A549 (cell line): ENCODE data around the gene DIP2C. TPM values are rescaled to one million over a fixed set of nuclear protein-coding genes. Genes with fewer than 3 reads are reported as not detected.
"Not testable (repeated sequence)": the region's sequence is repeated elsewhere in the genome, so short reads cannot be mapped to it uniquely, and the experiment has no call there.

Experiments used
- ATAC-seq, 2 experiments: fragments of 200-7000 bp in 1 of 2; fragments of >200 bp in 1 of 2; cut with Nextera tagmentation in 1 of 2; cut with Tn5 transposase in 1 of 2; 3 replicates each; pipeline versions ENCODE4 v1.8.0 to v1.9.1; 2018 to 2020; ENCODE audit warnings: mild to moderate bottlenecking in 1 of 2, moderate library complexity in 1 of 2
- CTCF ChIA-PET: fragments of 300-600 bp; sonication (Branson Sonifier 250); formaldehyde crosslinking; extraction: SDS; loops from one replicate; lab custom pipeline; 2021; ENCODE audit warnings: antibody characterized with exemption, inconsistent platforms; lab: Yijun Ruan, JAX
- POLR2A ChIA-PET: fragments of 350-600 bp; formaldehyde crosslinking; extraction: SDS; loops from one replicate; lab custom pipeline; 2021; ENCODE audit warnings: antibody characterized with exemption, inconsistent platforms; lab: Yijun Ruan, JAX
- DNase-seq, 2 experiments: peaks; one replicate each; pipeline versions ENCODE4 v3.0.0 to v3.0.0-alpha.2; 2011 to 2016; ENCODE audit warnings: low read depth in 1 of 2, low spot score in 1 of 2
- FAIRE-seq: peaks from 2 replicates; lab custom pipeline; 2011; peaks lifted over from hg19 to GRCh38; lab: Jason Lieb, UNC
- H3K27ac ChIP-seq, 2 experiments: fragments of >200 bp; sonication (Bioruptor Twin); formaldehyde crosslinking; 3 replicates each; pipeline ENCODE4 v1.5.1; 2016 to 2017
- H3K4me1 ChIP-seq: fragments of >200 bp; sonication (Bioruptor Twin); formaldehyde crosslinking; 3 replicates; pipeline ENCODE4 v1.6.1; 2016
- H3K4me2 ChIP-seq: fragments of >200 bp; sonication (Bioruptor Twin); formaldehyde crosslinking; 3 replicates; pipeline ENCODE4 v1.6.1; 2016
- H3K4me3 ChIP-seq: fragments of >200 bp; sonication (Bioruptor Twin); formaldehyde crosslinking; 3 replicates; pipeline ENCODE4 v1.5.1; 2016
- H3K9me3 ChIP-seq: fragments of >200 bp; sonication (Bioruptor Twin); formaldehyde crosslinking; 3 replicates; pipeline ENCODE4 v1.6.1; 2016
- CBX2 ChIP-seq: fragments of 200-600 bp; sonication (generic); IDR thresholded peaks from 2 replicates; pipeline ENCODE4 v1.6.1; 2016; ENCODE audit warnings: low read depth, mild to moderate bottlenecking, borderline replicate concordance
- CBX8 ChIP-seq: fragments of 200-600 bp; sonication (generic); IDR thresholded peaks from 2 replicates; pipeline ENCODE4 v1.6.1; 2016
- CHD4 ChIP-seq: fragments of 200-600 bp; sonication (generic); IDR thresholded peaks from 2 replicates; pipeline ENCODE4 v1.6.1; 2016; ENCODE audit warnings: antibody characterized with exemption, mild to moderate bottlenecking, borderline replicate concordance
- EHF ChIP-seq: fragments of 250-450 bp; sonication (Bioruptor Pico); IDR thresholded peaks from 2 replicates; pipeline ENCODE4 v1.5.0; 2020; ENCODE audit warnings: mild to moderate bottlenecking
- ESRRA ChIP-seq: fragments of 150-350 bp; IDR thresholded peaks from 2 replicates; pipeline ENCODE4 v1.6.1; 2014; ENCODE audit warnings: mild to moderate bottlenecking, low read length, borderline replicate concordance
- HOXB13 ChIP-seq: fragments of 250-450 bp; sonication (Bioruptor Pico); IDR thresholded peaks from 2 replicates; pipeline ENCODE4 v1.5.0; 2020; ENCODE audit warnings: low read depth, mild to moderate bottlenecking, moderate library complexity
- JUN ChIP-seq, 2 experiments: fragments of >200 bp; sonication (Bioruptor Twin); formaldehyde crosslinking; IDR thresholded peaks; 2 replicates in 1 of 2; 3 replicates in 1 of 2; pipeline ENCODE4 v1.6.1; 2016 to 2017
- KDM1A ChIP-seq: fragments of 200-600 bp; sonication (generic); IDR thresholded peaks from 2 replicates; pipeline ENCODE4 v1.6.1; 2016; ENCODE audit warnings: low read depth, mild to moderate bottlenecking
- KDM5A ChIP-seq: fragments of 200-600 bp; sonication (generic); IDR thresholded peaks from 2 replicates; pipeline ENCODE4 v1.6.1; 2016; ENCODE audit warnings: antibody characterized with exemption, mild to moderate bottlenecking
- MAFK ChIP-seq: fragments of 450-650 bp; IDR thresholded peaks from 2 replicates; pipeline ENCODE4 v1.6.1; 2014; ENCODE audit not compliant: partially characterized antibody
- MAX ChIP-seq: IDR thresholded peaks from 2 replicates; pipeline ENCODE4 v1.6.1; 2012
- MYC ChIP-seq: IDR thresholded peaks from 2 replicates; pipeline ENCODE4 v1.6.1; 2012; ENCODE audit warnings: mild to moderate bottlenecking, inconsistent platforms, low read length, improper control_type of control experiment, borderline replicate concordance
- NFE2L2 ChIP-seq: fragments of 150-350 bp; conservative IDR thresholded peaks from 2 replicates; pipeline ENCODE4 v1.6.1; 2014; ENCODE audit warnings: low read length
- PBX3 ChIP-seq: IDR thresholded peaks from 2 replicates; pipeline ENCODE4 v1.6.1; 2012
- RCOR1 ChIP-seq: fragments of 150-350 bp; IDR thresholded peaks from 2 replicates; pipeline ENCODE4 v1.6.1; 2014; ENCODE audit warnings: antibody characterized with exemption, low read length, low read depth
- RFX5 ChIP-seq: fragments of 450-650 bp; IDR thresholded peaks from 2 replicates; pipeline ENCODE4 v1.7.1; 2014; ENCODE audit warnings: antibody characterized with exemption, mild to moderate bottlenecking, moderate library complexity
- RNF2 ChIP-seq: fragments of 200-600 bp; sonication (generic); IDR thresholded peaks from 2 replicates; pipeline ENCODE4 v1.6.1; 2016; ENCODE audit warnings: low read depth, mild to moderate bottlenecking, antibody characterized with exemption, moderate library complexity, borderline replicate concordance
- TP53 ChIP-seq: fragments of 250-450 bp; sonication (Bioruptor Pico); IDR thresholded peaks from 2 replicates; pipeline ENCODE4 v1.5.0; 2021; ENCODE audit warnings: mild to moderate bottlenecking, moderate library complexity
- USF2 ChIP-seq: fragments of 450-650 bp; IDR thresholded peaks from 2 replicates; pipeline ENCODE4 v1.6.1; 2014; ENCODE audit warnings: antibody characterized with exemption
- ZC3H11A ChIP-seq: fragments of 450-650 bp; IDR thresholded peaks from 2 replicates; pipeline ENCODE4 v1.6.1; 2014; ENCODE audit warnings: antibody characterized with exemption, mild to moderate bottlenecking
- ZSCAN20 ChIP-seq: fragments of 250-450 bp; sonication (Bioruptor Pico); IDR thresholded peaks from 2 replicates; pipeline ENCODE4 v1.8.0; 2022; ENCODE audit warnings: mild to moderate bottlenecking, moderate library complexity
- WGBS: methylation state at CpG from one replicate; pipeline ENCODE4 v1.1.6; 2017; ENCODE audit errors: missing lambda C conversion rate; 5-methylcytosine and 5-hydroxymethylcytosine counted together
- polyA plus RNA-seq, 4 experiments: library from polyadenylated mRNA; depleted of rRNA in 3 of 4; stranded (reverse); fragments of >200 nt; fragmentation: RNase III in 1 of 4; extraction: RNeasy Plus Mini Kit Qiagen cat#74134 plus additional on column Dnase treatment in 1 of 4; gene quantifications; 2 replicates in 3 of 4; 3 replicates in 1 of 4; pipeline ENCODE4 v1.2.3, GENCODE V29; 2011 to 2017

Gene DIP2C
- polyA plus RNA-seq, 2 of the 4 experiments (the other 2 are of a cell fraction), result 3.7 to 5.0 TPM

GRCh38 chr10:634256-634655 is 55.2 kb downstream of the DIP2C start:
- ChIA-PET CTCF (no interaction called here), POLR2A (no interaction called here)
- WGBS, result 71% methylated on average over 7 of the region's 7 CpGs
- no peak overlapping the region for H3K4me3 ChIP-seq
- H3K4me1 ChIP-seq, result no peaks in the 10 kb centered on the region
- TF ChIP-seq EHF (no peak), CHD4 (no peak), MAFK (no peak), NFE2L2 (no peak), HOXB13 (CRISPR knock-in tag) (no peak), RFX5 (no peak), RCOR1 (no peak), RNF2 (no peak), ZSCAN20 (CRISPR knock-in tag) (no peak), JUN (IDR thresholded peaks at IDR 0.05) (no peak), KDM1A (no peak), PBX3 (no peak), CBX8 (no peak), ZC3H11A (no peak), KDM5A (no peak), MAX (no peak), ESRRA (no peak), TP53 (no peak), CBX2 (no peak), MYC (no peak)
- H3K27ac ChIP-seq, result no peak overlapping the region
- ATAC-seq, result no peak
- no peak overlapping the region for H3K4me2 ChIP-seq
- no peak for FAIRE-seq
- DNase-seq, result no peak
- no peaks in the 10 kb centered on the region for H3K9me3 ChIP-seq

GRCh38 chr10:633279-634245 is 55.9 kb downstream of the DIP2C start:
- Histone ChIP-seq H3K4me3 (no peak overlapping the region), H3K4me2 (no peak overlapping the region), H3K9me3 (no peaks in the 10 kb centered on the region), H3K27ac (no peak overlapping the region), H3K4me1 (no peaks in the 10 kb centered on the region)
- no peak for DNase-seq
- POLR2A ChIA-PET, result no interaction called here
- no peak for FAIRE-seq
- ATAC-seq, result no peak
- CTCF ChIA-PET, result no interaction called here
- 89% methylated on average over 39 of the region's 39 CpGs for WGBS
- TF ChIP-seq USF2 (no peak), MAX (no peak)

GRCh38 chr10:632807-633177 is 56.7 kb downstream of the DIP2C start:
- H3K9me3 ChIP-seq, H3K27ac ChIP-seq, CTCF ChIA-PET, H3K4me1 ChIP-seq, FAIRE-seq, POLR2A ChIA-PET, DNase-seq, H3K4me2 ChIP-seq, ATAC-seq, H3K4me3 ChIP-seq: not testable (repeated sequence)
- 87% methylated on average over 11 of the region's 21 CpGs for WGBS

- CTCF ChIA-PET, FAIRE-seq, ATAC-seq, H3K4me3 ChIP-seq, DNase-seq, H3K27ac ChIP-seq, POLR2A ChIA-PET, H3K4me1 ChIP-seq, H3K9me3 ChIP-seq, H3K4me2 ChIP-seq: not testable (repeated sequence)
- 95% methylated on average over 19 of the region's 51 CpGs for WGBS
Observed at GRCh38 chr10:632155-632806, 57.2 kb downstream of the DIP2C start.
